CD4-positive, alpha-beta memory T cell (primary cell): Measurements from ENCODE around the gene RSPH10B2. TPM values are rescaled to one million over a fixed set of nuclear protein-coding genes. Genes with fewer than 3 reads are reported as not detected.
"Not testable (repeated sequence)": the region's sequence is repeated elsewhere in the genome, so short reads cannot be mapped to it uniquely, and the experiment has no call there.

Experiments
- CTCF ChIA-PET: fragments of 350-600 bp; sonication (Branson Sonifier 250); formaldehyde crosslinking; loops from one replicate; lab custom pipeline; 2021; ENCODE audit warnings: inconsistent platforms; ENCODE audit not compliant: partially characterized antibody; lab: Charles Lee
- POLR2A ChIA-PET: fragments of 350-600 bp; sonication (Branson Sonifier 250); formaldehyde crosslinking; loops from one replicate; lab custom pipeline; 2021; ENCODE audit not compliant: partially characterized antibody; lab: Charles Lee
- DNase-seq, 5 donors: peaks; one replicate each; pipeline versions ENCODE4 v3.0.0 to v3.0.0-alpha.2; 2020 to 2022; ENCODE audit warnings: mixed read lengths in 1 of 5
- H3K27ac ChIP-seq: one replicate; pipeline ENCODE4 v1.7.0; 2013; ENCODE audit warnings: low read depth, low read length
- H3K27me3 ChIP-seq: 2 replicates; pipeline ENCODE4 v1.7.0; 2013; ENCODE audit warnings: mild to moderate bottlenecking, low read length, moderate library complexity; ENCODE audit not compliant: insufficient read depth
- H3K36me3 ChIP-seq: 2 replicates; pipeline ENCODE4 v1.7.0; 2013; ENCODE audit warnings: mild to moderate bottlenecking, low read length, moderate library complexity; ENCODE audit not compliant: insufficient read depth
- H3K4me1 ChIP-seq: 2 replicates; pipeline ENCODE4 v1.7.0; 2013; ENCODE audit warnings: mild to moderate bottlenecking, low read length, moderate library complexity; ENCODE audit not compliant: insufficient read depth
- H3K4me3 ChIP-seq, 2 donors: one replicate each; pipeline ENCODE4 v1.7.0; 2013; ENCODE audit warnings: low read length in 2 of 2, mild to moderate bottlenecking in 1 of 2
- H3K9me3 ChIP-seq, 2 donors: one replicate each; pipeline ENCODE4 v1.7.0; 2013; ENCODE audit warnings: low read length in 2 of 2, control low read depth in 1 of 2; ENCODE audit not compliant: control insufficient read depth in 1 of 2
- H3K27ac Mint-ChIP-seq, 7 donors: one replicate each; pipeline ENCODE4 v1.8.0; 2020 to 2021; ENCODE audit warnings: mixed read lengths in 7 of 7, mild to moderate bottlenecking in 6 of 7, inconsistent platforms in 3 of 7, moderate library complexity in 3 of 7
- H3K27me3 Mint-ChIP-seq, 2 donors: one replicate each; pipeline ENCODE4 v1.8.0; 2020 to 2021; ENCODE audit warnings: mixed read lengths in 2 of 2
- H3K36me3 Mint-ChIP-seq, 2 donors: one replicate each; pipeline ENCODE4 v1.8.0; 2020 to 2021; ENCODE audit warnings: mixed read lengths in 2 of 2, inconsistent platforms in 1 of 2, mild to moderate bottlenecking in 1 of 2
- H3K4me1 Mint-ChIP-seq, 4 donors: one replicate each; pipeline ENCODE4 v1.8.0; 2020 to 2021; ENCODE audit warnings: mixed read lengths in 4 of 4, mild to moderate bottlenecking in 1 of 4
- H3K4me3 Mint-ChIP-seq, 8 donors: one replicate each; pipeline ENCODE4 v1.8.0; 2020 to 2021; ENCODE audit warnings: mixed read lengths in 8 of 8, mild to moderate bottlenecking in 7 of 8, moderate library complexity in 6 of 8, inconsistent platforms in 3 of 8
- H3K9me3 Mint-ChIP-seq, 8 donors: one replicate each; pipeline ENCODE4 v1.8.0; 2020 to 2021; ENCODE audit warnings: mixed read lengths in 8 of 8, mild to moderate bottlenecking in 5 of 8, inconsistent platforms in 3 of 8, moderate library complexity in 1 of 8
- intact Hi-C: fragments of 100-400 bp; cut with micrococcal nuclease; formaldehyde crosslinking; loops from one replicate; pipeline ENCODE4 v1.15.1; 2023
- polyA plus RNA-seq, 2 donors: library from polyadenylated mRNA; unstranded; fragments of 300-500 nt; fragmentation: Illumina TruSeq; gene quantifications; one replicate each; pipeline ENCODE4 v1.2.3, GENCODE V29; 2021
- total RNA-seq, 2 experiments: library from RNA; stranded (reverse); gene quantifications; one replicate each; pipeline ENCODE4 v1.2.3, GENCODE V29; 2021

RSPH10B2 gene
- total and polyA plus RNA-seq, 4 experiments from 2014 or later: 0.10 to 1.1 (median 0.70) TPM; not detected in 1

DNA sequence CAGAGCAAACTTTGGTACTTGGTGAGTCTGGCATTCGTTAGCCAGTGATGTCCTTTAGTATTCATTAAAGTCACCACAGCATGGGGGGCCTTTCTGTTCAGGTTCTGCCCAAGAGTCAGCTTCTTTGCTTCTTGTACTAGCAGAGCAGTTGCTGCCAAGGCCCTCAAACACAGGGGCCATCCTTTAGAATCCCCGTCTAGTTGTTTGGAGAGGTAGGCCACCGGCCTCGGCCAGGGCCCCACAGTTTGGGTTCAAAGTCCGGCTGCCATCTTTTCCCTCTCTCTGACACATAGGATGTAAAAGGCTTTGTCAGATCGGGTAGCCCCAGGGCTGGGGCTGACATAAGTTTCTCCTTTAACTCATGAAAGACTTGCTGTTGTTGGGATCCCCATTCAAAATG, 89.8 kb downstream of the RSPH10B2 start:
- H3K9me3 Mint-ChIP-seq, CTCF ChIA-PET, H3K9me3 ChIP-seq, H3K4me3 Mint-ChIP-seq, H3K4me1 ChIP-seq, POLR2A ChIA-PET, H3K27ac Mint-ChIP-seq, H3K27ac ChIP-seq, H3K27me3 ChIP-seq, H3K4me3 ChIP-seq, H3K36me3 Mint-ChIP-seq, DNase-seq, H3K36me3 ChIP-seq, intact Hi-C loops, H3K4me1 Mint-ChIP-seq: not testable (repeated sequence)
- peaks cover 7 to 18% of the 10 kb centered on the region in 2 donors for H3K27me3 Mint-ChIP-seq

DNA sequence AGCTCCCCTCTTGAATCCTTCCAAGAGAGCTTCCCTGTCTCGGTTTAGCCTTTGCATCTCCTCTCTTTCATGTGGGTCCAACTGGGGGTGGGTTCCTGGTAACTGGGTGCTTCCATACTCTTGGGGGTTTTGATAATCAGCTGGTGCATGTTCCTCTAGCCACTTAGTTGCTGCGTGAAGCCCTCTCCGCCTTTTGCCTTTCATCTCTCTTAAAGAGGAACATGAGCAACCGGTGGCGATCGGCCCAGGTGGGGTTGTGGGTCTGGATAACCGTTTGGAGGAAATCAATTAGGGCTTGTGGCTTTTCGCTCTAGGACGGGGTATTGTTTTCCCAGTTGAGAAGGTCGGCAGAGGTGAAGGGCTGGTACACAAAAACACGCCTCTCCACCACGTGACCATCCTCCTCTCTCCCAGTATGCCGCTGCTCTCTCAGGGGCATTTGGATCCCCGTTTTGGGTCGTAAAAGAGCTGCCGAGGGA, 92.1 kb downstream of the RSPH10B2 start:
- H3K4me3 Mint-ChIP-seq: peak overlapping the region in 3 of 8 donors; percentile 43 to 56 (median 44)
- H3K9me3 ChIP-seq, H3K4me1 ChIP-seq, CTCF ChIA-PET, intact Hi-C loops, H3K36me3 Mint-ChIP-seq, H3K27ac Mint-ChIP-seq, H3K9me3 Mint-ChIP-seq, H3K27me3 ChIP-seq, H3K27ac ChIP-seq, H3K36me3 ChIP-seq, POLR2A ChIA-PET, H3K4me1 Mint-ChIP-seq, H3K4me3 ChIP-seq, DNase-seq: not testable (repeated sequence)
- H3K27me3 Mint-ChIP-seq: peaks cover 6 to 17% of the 10 kb centered on the region in 2 donors

- H3K4me1 Mint-ChIP-seq, H3K9me3 Mint-ChIP-seq: not testable (repeated sequence)
These were observed 93.8 kb downstream of the RSPH10B2 start for GRCh38 chr7:6847751-6848150.

More at GRCh38 chr7:6847751-6848150, 93.8 kb downstream of the RSPH10B2 start:
- CTCF ChIA-PET, intact Hi-C loops, H3K27ac Mint-ChIP-seq, H3K4me3 Mint-ChIP-seq, H3K36me3 ChIP-seq, H3K4me1 ChIP-seq, DNase-seq, H3K9me3 ChIP-seq, H3K36me3 Mint-ChIP-seq, H3K4me3 ChIP-seq, POLR2A ChIA-PET, H3K27me3 ChIP-seq, H3K27ac ChIP-seq: not testable (repeated sequence)
- H3K27me3 Mint-ChIP-seq: peaks cover 3 to 17% of the 10 kb centered on the region in 2 donors

Other genes starting within 250 kb of the RSPH10B2 start
- gene GRID2IP, start 202.6 kb upstream of the RSPH10B2 start, total RNA-seq: under 1 TPM; 0.47 to 0.81 TPM
- under 1 TPM; 0.04 to 0.10 TPM for gene GRID2IP, start 202.6 kb upstream of the RSPH10B2 start, polyA plus RNA-seq
- gene ZDHHC4, start 176.6 kb upstream of the RSPH10B2 start, total RNA-seq: 10 to 100 TPM; 31.6 to 31.9 TPM
- gene ZDHHC4, start 176.6 kb upstream of the RSPH10B2 start, polyA plus RNA-seq: 10 to 100 TPM; 52.2 to 80.8 TPM
- 10 to 100 TPM; 56.6 to 62.1 TPM for gene INTS15, start 164.1 kb upstream of the RSPH10B2 start, total RNA-seq
- gene INTS15, start 164.1 kb upstream of the RSPH10B2 start, polyA plus RNA-seq: 10 to 100 TPM; 25.4 to 37.5 TPM
- 1 to 10 TPM; 2.0 to 2.2 TPM for gene ZNF853, start 138.5 kb upstream of the RSPH10B2 start, total RNA-seq
- 1 to 10 TPM in 1 of 2 donors, under 1 TPM in 1; 0.34 to 1.9 TPM for gene ZNF853, start 138.5 kb upstream of the RSPH10B2 start, polyA plus RNA-seq
- 10 to 100 TPM; 59.4 to 62.0 TPM for gene ZNF316, start 116.8 kb upstream of the RSPH10B2 start, total RNA-seq
- gene ZNF316, start 116.8 kb upstream of the RSPH10B2 start, polyA plus RNA-seq: 1 to 10 TPM in 1 of 2 donors, under 1 TPM in 1; 0.45 to 5.8 TPM
- 10 to 100 TPM; 48.0 to 49.6 TPM for gene ZNF12, start 47.2 kb upstream of the RSPH10B2 start, total RNA-seq
- gene ZNF12, start 47.2 kb upstream of the RSPH10B2 start, polyA plus RNA-seq: 10 to 100 TPM; 20.4 to 38.9 TPM
- gene CCZ1B, start 72.2 kb downstream of the RSPH10B2 start, total RNA-seq: 10 to 100 TPM; 89.5 to 95.3 TPM
- 10 to 100 TPM; 22.1 to 32.2 TPM for gene CCZ1B, start 72.2 kb downstream of the RSPH10B2 start, polyA plus RNA-seq